ENCODE measurements around the gene KIF12.

Gene KIF12

GRCh38 chr9:114051706-114052105 lies 47.4 kb downstream of the KIF12 start:
- Histone ChIP-seq H3K9me3 (replicated peaks; ENCODE audit: insufficient read depth, low read length) (no peaks in the 10 kb centered on the region), H3K79me2 (ENCODE audit: low read length) (no peaks in the 10 kb centered on the region), H3K4me1 (ENCODE audit: low read length) (no peaks in the 10 kb centered on the region), H3K27ac (ENCODE audit: low read length) (no peak overlapping the region), H3K9ac (ENCODE audit: low read length) (no peak overlapping the region), H3K4me2 (ENCODE audit: low read depth, low read length) (no peak overlapping the region), H3K27me3 (replicated peaks; ENCODE audit: insufficient read depth, low read length) (no peaks in the 10 kb centered on the region), H3K9me2 (replicated peaks; ENCODE audit: insufficient read depth, low read length) (no peaks in the 10 kb centered on the region), H3K4me3 (ENCODE audit: low read length) (no peak overlapping the region), H3F3A (ENCODE audit: insufficient read depth, low read length) (no peaks in the 10 kb centered on the region), H3K36me3 (replicated peaks; ENCODE audit: insufficient read depth, low read length) (no peaks in the 10 kb centered on the region), H4K20me1 (ENCODE audit: insufficient read depth, low read length) (no peaks in the 10 kb centered on the region), H2AFZ (ENCODE audit: low read length) (no peak overlapping the region)
- TF ChIP-seq EZH2phosphoT487 (IDR thresholded peaks at IDR 0.05; ENCODE audit: low read length) (no peak), EZH2 (optimal IDR thresholded peaks at IDR 0.05; ENCODE audit: low read depth, low read length) (no peak)
- DNase-seq: no peak

GRCh38 chr9:114051281-114051680 lies 47.8 kb downstream of the KIF12 start:
- Histone ChIP-seq H3K4me2 (ENCODE audit: low read depth, low read length) (no peak overlapping the region), H3K79me2 (ENCODE audit: low read length) (no peaks in the 10 kb centered on the region), H3K36me3 (replicated peaks; ENCODE audit: insufficient read depth, low read length) (no peaks in the 10 kb centered on the region), H3K9me2 (replicated peaks; ENCODE audit: insufficient read depth, low read length) (no peaks in the 10 kb centered on the region), H3K27me3 (replicated peaks; ENCODE audit: insufficient read depth, low read length) (no peaks in the 10 kb centered on the region), H2AFZ (ENCODE audit: low read length) (no peak overlapping the region), H3K4me3 (ENCODE audit: low read length) (no peak overlapping the region), H3K9me3 (replicated peaks; ENCODE audit: insufficient read depth, low read length) (no peaks in the 10 kb centered on the region), H3K9ac (ENCODE audit: low read length) (no peak overlapping the region), H3K27ac (ENCODE audit: low read length) (no peak overlapping the region), H4K20me1 (ENCODE audit: insufficient read depth, low read length) (no peaks in the 10 kb centered on the region), H3F3A (ENCODE audit: insufficient read depth, low read length) (no peaks in the 10 kb centered on the region), H3K4me1 (ENCODE audit: low read length) (no peaks in the 10 kb centered on the region)
- no peak for TF ChIP-seq CTCF (IDR thresholded peaks at IDR 0.05; ENCODE audit: low read length)
- TF ChIP-seq EZH2phosphoT487 (IDR thresholded peaks at IDR 0.05; ENCODE audit: low read length): no peak
- no peak for TF ChIP-seq EZH2 (optimal IDR thresholded peaks at IDR 0.05; ENCODE audit: low read depth, low read length)
- DNase-seq: no peak

GRCh38 chr9:114050646-114051045 lies 48.4 kb downstream of the KIF12 start:
- Histone ChIP-seq H2AFZ (ENCODE audit: low read length) (no peak overlapping the region), H3K4me2 (ENCODE audit: low read depth, low read length) (no peak overlapping the region)

More at GRCh38 chr9:114050646-114051045, 48.4 kb downstream of the KIF12 start:
- Histone ChIP-seq H3K9me3 (replicated peaks; ENCODE audit: insufficient read depth, low read length) (no peaks in the 10 kb centered on the region), H3K27ac (ENCODE audit: low read length) (no peak overlapping the region), H3K4me1 (ENCODE audit: low read length) (no peaks in the 10 kb centered on the region), H3K9me2 (replicated peaks; ENCODE audit: insufficient read depth, low read length) (no peaks in the 10 kb centered on the region), H3K27me3 (replicated peaks; ENCODE audit: insufficient read depth, low read length) (no peaks in the 10 kb centered on the region), H3K36me3 (replicated peaks; ENCODE audit: insufficient read depth, low read length) (no peaks in the 10 kb centered on the region), H3K9ac (ENCODE audit: low read length) (no peak overlapping the region), H3K79me2 (ENCODE audit: low read length) (no peaks in the 10 kb centered on the region), H3F3A (ENCODE audit: insufficient read depth, low read length) (no peaks in the 10 kb centered on the region), H4K20me1 (ENCODE audit: insufficient read depth, low read length) (no peaks in the 10 kb centered on the region), H3K4me3 (ENCODE audit: low read length) (no peak overlapping the region)
- DNase-seq: no peak
- TF ChIP-seq EZH2 (optimal IDR thresholded peaks at IDR 0.05; ENCODE audit: low read depth, low read length) (no peak), CTCF (IDR thresholded peaks at IDR 0.05; ENCODE audit: low read length) (no peak), EZH2phosphoT487 (IDR thresholded peaks at IDR 0.05; ENCODE audit: low read length) (no peak)
